ENCODE measurements around the gene PSMD2.

DNA sequence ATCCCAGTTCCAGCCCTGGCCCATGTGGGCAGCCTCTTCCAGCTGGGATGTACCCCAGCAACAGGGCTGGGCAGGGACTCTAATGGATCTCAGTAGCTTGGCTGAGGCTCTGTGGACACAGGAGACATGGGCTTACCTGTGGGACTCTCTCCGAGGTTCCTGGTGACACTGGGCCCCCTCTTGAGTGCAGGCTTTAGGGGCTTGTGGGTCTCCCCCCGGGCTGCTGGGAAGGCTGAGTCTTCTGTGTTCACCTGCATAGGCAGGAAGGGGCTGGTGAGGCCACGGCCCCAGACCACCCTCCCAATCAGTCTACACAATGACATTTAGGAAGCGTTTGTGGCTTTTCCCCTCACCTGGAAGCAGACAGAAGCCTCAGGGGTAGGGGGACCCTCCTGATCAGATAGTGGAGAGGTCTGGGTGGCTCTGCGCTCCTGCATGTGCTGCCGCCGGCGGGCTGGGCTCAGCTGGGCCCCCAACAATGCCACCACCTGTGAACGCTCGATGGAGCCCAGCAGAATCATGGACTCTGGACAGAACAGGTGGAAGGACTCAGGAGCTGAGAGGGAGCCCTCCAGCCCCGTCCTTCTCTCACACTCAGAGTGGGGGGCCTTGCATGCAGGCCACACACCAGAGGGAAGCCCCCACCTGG, 54.0 kb downstream of the PSMD2 start:
- TF ChIP-seq TAF1 (conservative IDR thresholded peaks at IDR 0.05), result no peak
- TF ChIP-seq, protein P1, sequence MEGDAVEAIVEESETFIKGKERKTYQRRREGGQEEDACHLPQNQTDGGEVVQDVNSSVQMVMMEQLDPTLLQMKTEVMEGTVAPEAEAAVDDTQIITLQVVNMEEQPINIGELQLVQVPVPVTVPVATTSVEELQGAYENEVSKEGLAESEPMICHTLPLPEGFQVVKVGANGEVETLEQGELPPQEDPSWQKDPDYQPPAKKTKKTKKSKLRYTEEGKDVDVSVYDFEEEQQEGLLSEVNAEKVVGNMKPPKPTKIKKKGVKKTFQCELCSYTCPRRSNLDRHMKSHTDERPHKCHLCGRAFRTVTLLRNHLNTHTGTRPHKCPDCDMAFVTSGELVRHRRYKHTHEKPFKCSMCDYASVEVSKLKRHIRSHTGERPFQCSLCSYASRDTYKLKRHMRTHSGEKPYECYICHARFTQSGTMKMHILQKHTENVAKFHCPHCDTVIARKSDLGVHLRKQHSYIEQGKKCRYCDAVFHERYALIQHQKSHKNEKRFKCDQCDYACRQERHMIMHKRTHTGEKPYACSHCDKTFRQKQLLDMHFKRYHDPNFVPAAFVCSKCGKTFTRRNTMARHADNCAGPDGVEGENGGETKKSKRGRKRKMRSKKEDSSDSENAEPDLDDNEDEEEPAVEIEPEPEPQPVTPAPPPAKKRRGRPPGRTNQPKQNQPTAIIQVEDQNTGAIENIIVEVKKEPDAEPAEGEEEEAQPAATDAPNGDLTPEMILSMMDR (IDR thresholded peaks at IDR 0.05; ENCODE audit: low read depth, low read length, missing input control), result no peak
- TF ChIP-seq, protein P2, sequence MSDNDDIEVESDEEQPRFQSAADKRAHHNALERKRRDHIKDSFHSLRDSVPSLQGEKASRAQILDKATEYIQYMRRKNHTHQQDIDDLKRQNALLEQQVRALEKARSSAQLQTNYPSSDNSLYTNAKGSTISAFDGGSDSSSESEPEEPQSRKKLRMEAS (IDR thresholded peaks at IDR 0.05), result no peak
- TF ChIP-seq, protein P3, sequence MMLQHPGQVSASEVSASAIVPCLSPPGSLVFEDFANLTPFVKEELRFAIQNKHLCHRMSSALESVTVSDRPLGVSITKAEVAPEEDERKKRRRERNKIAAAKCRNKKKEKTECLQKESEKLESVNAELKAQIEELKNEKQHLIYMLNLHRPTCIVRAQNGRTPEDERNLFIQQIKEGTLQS (IDR thresholded peaks at IDR 0.05), result no peak
- TF ChIP-seq, protein P4, sequence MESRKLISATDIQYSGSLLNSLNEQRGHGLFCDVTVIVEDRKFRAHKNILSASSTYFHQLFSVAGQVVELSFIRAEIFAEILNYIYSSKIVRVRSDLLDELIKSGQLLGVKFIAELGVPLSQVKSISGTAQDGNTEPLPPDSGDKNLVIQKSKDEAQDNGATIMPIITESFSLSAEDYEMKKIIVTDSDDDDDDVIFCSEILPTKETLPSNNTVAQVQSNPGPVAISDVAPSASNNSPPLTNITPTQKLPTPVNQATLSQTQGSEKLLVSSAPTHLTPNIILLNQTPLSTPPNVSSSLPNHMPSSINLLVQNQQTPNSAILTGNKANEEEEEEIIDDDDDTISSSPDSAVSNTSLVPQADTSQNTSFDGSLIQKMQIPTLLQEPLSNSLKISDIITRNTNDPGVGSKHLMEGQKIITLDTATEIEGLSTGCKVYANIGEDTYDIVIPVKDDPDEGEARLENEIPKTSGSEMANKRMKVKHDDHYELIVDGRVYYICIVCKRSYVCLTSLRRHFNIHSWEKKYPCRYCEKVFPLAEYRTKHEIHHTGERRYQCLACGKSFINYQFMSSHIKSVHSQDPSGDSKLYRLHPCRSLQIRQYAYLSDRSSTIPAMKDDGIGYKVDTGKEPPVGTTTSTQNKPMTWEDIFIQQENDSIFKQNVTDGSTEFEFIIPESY (IDR thresholded peaks at IDR 0.05), result no peak
- TF ChIP-seq, protein P5, sequence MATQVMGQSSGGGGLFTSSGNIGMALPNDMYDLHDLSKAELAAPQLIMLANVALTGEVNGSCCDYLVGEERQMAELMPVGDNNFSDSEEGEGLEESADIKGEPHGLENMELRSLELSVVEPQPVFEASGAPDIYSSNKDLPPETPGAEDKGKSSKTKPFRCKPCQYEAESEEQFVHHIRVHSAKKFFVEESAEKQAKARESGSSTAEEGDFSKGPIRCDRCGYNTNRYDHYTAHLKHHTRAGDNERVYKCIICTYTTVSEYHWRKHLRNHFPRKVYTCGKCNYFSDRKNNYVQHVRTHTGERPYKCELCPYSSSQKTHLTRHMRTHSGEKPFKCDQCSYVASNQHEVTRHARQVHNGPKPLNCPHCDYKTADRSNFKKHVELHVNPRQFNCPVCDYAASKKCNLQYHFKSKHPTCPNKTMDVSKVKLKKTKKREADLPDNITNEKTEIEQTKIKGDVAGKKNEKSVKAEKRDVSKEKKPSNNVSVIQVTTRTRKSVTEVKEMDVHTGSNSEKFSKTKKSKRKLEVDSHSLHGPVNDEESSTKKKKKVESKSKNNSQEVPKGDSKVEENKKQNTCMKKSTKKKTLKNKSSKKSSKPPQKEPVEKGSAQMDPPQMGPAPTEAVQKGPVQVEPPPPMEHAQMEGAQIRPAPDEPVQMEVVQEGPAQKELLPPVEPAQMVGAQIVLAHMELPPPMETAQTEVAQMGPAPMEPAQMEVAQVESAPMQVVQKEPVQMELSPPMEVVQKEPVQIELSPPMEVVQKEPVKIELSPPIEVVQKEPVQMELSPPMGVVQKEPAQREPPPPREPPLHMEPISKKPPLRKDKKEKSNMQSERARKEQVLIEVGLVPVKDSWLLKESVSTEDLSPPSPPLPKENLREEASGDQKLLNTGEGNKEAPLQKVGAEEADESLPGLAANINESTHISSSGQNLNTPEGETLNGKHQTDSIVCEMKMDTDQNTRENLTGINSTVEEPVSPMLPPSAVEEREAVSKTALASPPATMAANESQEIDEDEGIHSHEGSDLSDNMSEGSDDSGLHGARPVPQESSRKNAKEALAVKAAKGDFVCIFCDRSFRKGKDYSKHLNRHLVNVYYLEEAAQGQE (IDR thresholded peaks at IDR 0.05), result no peak
- no peak for TF ChIP-seq YY1 (IDR thresholded peaks at IDR 0.05)
- TF ChIP-seq GABPA (IDR thresholded peaks at IDR 0.05 in 1 of 2, conservative IDR thresholded peaks at IDR 0.05 in 1 of 2), result no peak
- TF ChIP-seq SP1 (IDR thresholded peaks at IDR 0.05), result no peak
- no peak for TF ChIP-seq EGR1 (IDR thresholded peaks at IDR 0.05; ENCODE audit: low read depth in 2 of 2)
- no peak for TF ChIP-seq FOXA1 (IDR thresholded peaks at IDR 0.05)
- TF ChIP-seq RAD21 (IDR thresholded peaks at IDR 0.05), result no peak
